ENCODE measurements around the gene PRPF18.
A peak's percentile ranks its signal among the peaks of the same experiment; 100 is the strongest.

Gene PRPF18

GRCh38 chr10:13628661-13629060, 41.9 kb downstream of the PRPF18 start:
- TF ChIP-seq CTCF (conservative IDR thresholded peaks at IDR 0.05; ENCODE audit: control insufficient read depth, insufficient read depth, low read depth, low read length), result no peak
- no peak for DNase-seq (ENCODE audit: low read depth)

DNA sequence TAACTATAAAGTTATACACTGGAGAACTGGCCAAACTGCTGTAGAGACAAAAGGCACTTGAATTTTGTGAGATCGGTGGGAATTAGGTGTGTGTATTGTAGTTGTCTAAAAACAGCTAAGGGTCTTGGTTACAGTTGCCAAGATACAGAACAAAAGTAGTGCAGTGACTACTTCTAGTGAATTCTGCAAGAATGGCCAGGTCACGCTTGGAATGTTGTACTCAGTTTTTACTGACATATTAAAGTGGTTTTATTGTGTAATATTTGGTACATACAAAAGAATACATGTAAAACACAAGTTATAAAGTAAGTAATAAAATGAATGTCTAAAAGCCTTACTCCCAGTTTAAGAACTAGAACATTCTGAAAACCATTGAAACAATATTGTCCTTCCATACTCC, 42.4 kb downstream of the PRPF18 start:
- no peak overlapping the region for H3K4me3 ChIP-seq (ENCODE audit: control insufficient read depth, low read depth, low read length)
- TF ChIP-seq CTCF (conservative IDR thresholded peaks at IDR 0.05; ENCODE audit: control insufficient read depth, insufficient read depth, low read depth, low read length), result no peak
- DNase-seq (ENCODE audit: low read depth), result no peak

More at GRCh38 chr10:13628661-13629060, 41.9 kb downstream of the PRPF18 start:
- no peak overlapping the region for H3K4me3 ChIP-seq (ENCODE audit: control insufficient read depth, low read depth, low read length)

DNA sequence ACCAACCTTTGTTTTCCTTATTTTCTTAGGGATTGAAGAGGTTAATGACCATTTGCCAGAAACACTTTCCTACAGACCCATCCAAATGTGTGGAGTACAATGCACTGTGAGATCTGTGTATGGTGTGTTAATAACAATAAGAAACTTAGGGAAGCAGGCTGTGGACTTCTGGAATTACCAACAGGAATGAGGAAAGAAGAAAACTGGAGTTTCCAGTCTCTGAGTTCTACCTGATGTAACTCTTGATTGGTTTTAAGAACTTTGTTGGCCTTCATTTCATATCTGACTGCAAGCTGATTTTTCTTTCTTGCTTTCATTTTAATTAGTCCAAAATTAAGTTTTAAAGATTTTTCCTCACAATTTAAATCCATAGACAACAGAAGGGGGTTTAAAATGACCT, 43.5 kb downstream of the PRPF18 start:
- TF ChIP-seq CTCF (conservative IDR thresholded peaks at IDR 0.05; ENCODE audit: control insufficient read depth, insufficient read depth, low read depth, low read length), result no peak
- no peak overlapping the region for H3K4me3 ChIP-seq (ENCODE audit: control insufficient read depth, low read depth, low read length)
- no peak for DNase-seq (ENCODE audit: low read depth)

GRCh38 chr10:13631594-13631993, 44.8 kb downstream of the PRPF18 start:
- TF ChIP-seq CTCF (conservative IDR thresholded peaks at IDR 0.05; ENCODE audit: control insufficient read depth, insufficient read depth, low read depth, low read length), result no peak
- no peak for DNase-seq (ENCODE audit: low read depth)
- no peak overlapping the region for H3K4me3 ChIP-seq (ENCODE audit: control insufficient read depth, low read depth, low read length)

- TF ChIP-seq CTCF (conservative IDR thresholded peaks at IDR 0.05; ENCODE audit: control insufficient read depth, insufficient read depth, low read depth, low read length), result no peak
- no peak for DNase-seq (ENCODE audit: low read depth)
- H3K4me3 ChIP-seq (ENCODE audit: control insufficient read depth, low read depth, low read length), result no peak overlapping the region
These were observed 45.7 kb downstream of the PRPF18 start for GRCh38 chr10:13632440-13632839.

- no peak for DNase-seq (ENCODE audit: low read depth)
- TF ChIP-seq CTCF (conservative IDR thresholded peaks at IDR 0.05; ENCODE audit: control insufficient read depth, insufficient read depth, low read depth, low read length), result no peak
- no peak overlapping the region for H3K4me3 ChIP-seq (ENCODE audit: control insufficient read depth, low read depth, low read length)
These were observed 46.2 kb downstream of the PRPF18 start for GRCh38 chr10:13632884-13633440.

- H3K4me3 ChIP-seq (ENCODE audit: control insufficient read depth, low read depth, low read length), result no peak overlapping the region
- TF ChIP-seq CTCF (conservative IDR thresholded peaks at IDR 0.05; ENCODE audit: control insufficient read depth, insufficient read depth, low read depth, low read length), result no peak
- peak; percentile 92 for DNase-seq (ENCODE audit: low read depth)
These were observed 46.9 kb downstream of the PRPF18 start for GRCh38 chr10:13633689-13634088.
